Sigmoid colon (tissue), 4 donors: Measurements from ENCODE around the gene FGF22.

Experiments
- CTCF ChIP-seq, 4 experiments: fragments of 450-650 bp in 3 of 4; fragments of 200-600 bp in 1 of 4; IDR thresholded peaks; one replicate each; pipeline ENCODE4 v1.5.1; 2016 to 2019; ENCODE audit warnings: antibody characterized with exemption in 4 of 4, mild to moderate bottlenecking in 3 of 4, moderate library complexity in 2 of 4
- EP300 ChIP-seq, 4 donors: sonication (generic); formaldehyde crosslinking; IDR thresholded peaks; one replicate each; pipeline ENCODE4 v1.6.1; 2017; ENCODE audit warnings: antibody characterized with exemption in 4 of 4
- POLR2A ChIP-seq, 2 donors: fragments of 450-650 bp; IDR thresholded peaks; one replicate each; pipeline ENCODE4 v1.6.1; 2016; ENCODE audit warnings: antibody characterized with exemption in 2 of 2, mild to moderate bottlenecking in 2 of 2, moderate library complexity in 2 of 2

- TF ChIP-seq POLR2A (IDR thresholded peaks at IDR 0.05) (no peak), CTCF (IDR thresholded peaks at IDR 0.05) (no peak), EP300 (IDR thresholded peaks at IDR 0.05) (no peak)
Observed at GRCh38 chr19:648904-649801, 9.5 kb downstream of the FGF22 start.
